CD4-positive, alpha-beta T cell (primary cell): ENCODE measurements around the gene DCDC2C. TPM values are rescaled to one million over a fixed set of nuclear protein-coding genes. Genes with fewer than 3 reads are reported as not detected.

Source experiments
- ATAC-seq: fragments of 200-7000 bp; cut with Tn5 transposase; one replicate; pipeline ENCODE4 v1.10.0; 2022; ENCODE audit warnings: mild to moderate bottlenecking; ENCODE audit not compliant: poor library complexity
- CTCF ChIA-PET: fragments of 350-600 bp; sonication (Branson Sonifier 250); formaldehyde crosslinking; loops from one replicate; lab custom pipeline; 2021; ENCODE audit warnings: antibody characterized with exemption, inconsistent platforms; lab: Charles Lee
- POLR2A ChIA-PET: fragments of 350-600 bp; sonication (Branson Sonifier 250); formaldehyde crosslinking; loops from one replicate; lab custom pipeline; 2021; ENCODE audit warnings: antibody characterized with exemption, inconsistent platforms; lab: Charles Lee
- DNase-seq, 14 experiments: peaks; one replicate each; pipeline ENCODE4 v3.0.0-alpha.2; 2013 to 2020; ENCODE audit warnings: mixed read lengths in 2 of 14
- H3K27ac ChIP-seq, 2 donors: one replicate each; pipeline versions ENCODE4 v1.5.1 to v1.7.0; 2013; ENCODE audit warnings: low read length in 2 of 2, low read depth in 1 of 2, mild to moderate bottlenecking in 1 of 2
- H3K27me3 ChIP-seq, 2 experiments: 1 replicate in 1 of 2; 2 replicates in 1 of 2; pipeline versions ENCODE4 v1.6.1 to v1.7.0; 2013; ENCODE audit warnings: low read length in 2 of 2, control low read depth in 1 of 2, mild to moderate bottlenecking in 1 of 2, moderate library complexity in 1 of 2; ENCODE audit not compliant: insufficient read depth in 2 of 2, control insufficient read depth in 1 of 2
- H3K36me3 ChIP-seq: one replicate; pipeline ENCODE4 v1.6.1; 2013; ENCODE audit warnings: low read length, control low read depth; ENCODE audit not compliant: insufficient read depth
- H3K4me1 ChIP-seq: one replicate; pipeline ENCODE4 v1.6.1; 2013; ENCODE audit warnings: low read length, control low read depth; ENCODE audit not compliant: insufficient read depth
- H3K4me3 ChIP-seq: one replicate; pipeline ENCODE4 v1.5.1; 2013; ENCODE audit warnings: mild to moderate bottlenecking, low read length, moderate library complexity
- H3K9me3 ChIP-seq, 2 experiments: 1 replicate in 1 of 2; 2 replicates in 1 of 2; pipeline versions ENCODE4 v1.6.1 to v1.7.0; 2013; ENCODE audit warnings: low read length in 2 of 2, mild to moderate bottlenecking in 2 of 2, control low read depth in 1 of 2, moderate library complexity in 1 of 2; ENCODE audit not compliant: control insufficient read depth in 1 of 2, insufficient read depth in 1 of 2
- H3K27ac Mint-ChIP-seq: one replicate; pipeline ENCODE4 v1.8.0; 2020; ENCODE audit warnings: mixed read lengths
- H3K27me3 Mint-ChIP-seq: one replicate; pipeline ENCODE4 v1.8.0; 2021; ENCODE audit warnings: mixed read lengths
- H3K36me3 Mint-ChIP-seq: one replicate; pipeline ENCODE4 v1.8.0; 2021; ENCODE audit warnings: low read depth, mixed read lengths
- H3K4me1 Mint-ChIP-seq: one replicate; pipeline ENCODE4 v1.8.0; 2021; ENCODE audit warnings: low read depth, mixed read lengths
- H3K4me3 Mint-ChIP-seq: one replicate; pipeline ENCODE4 v1.8.0; 2020; ENCODE audit warnings: mild to moderate bottlenecking, mixed read lengths
- H3K9me3 Mint-ChIP-seq: one replicate; pipeline ENCODE4 v1.8.0; 2020; ENCODE audit warnings: mixed read lengths
- intact Hi-C, 2 experiments: fragments of 100-400 bp; cut with DNase I in 1 of 2; cut with micrococcal nuclease in 1 of 2; formaldehyde crosslinking; loops; one replicate each; pipeline versions ENCODE4 v1.15.1 to v1.9.0; 2023 to 2025; cut with DNase I, micrococcal nuclease
- total RNA-seq, 174 experiments: library from RNA in 2 of 174; stranded (reverse) in 2 of 174; gene quantifications; one replicate each; pipeline ENCODE4 v1.2.3 and lab custom pipeline; 2021 to 2026
- TF ChIP-seq, protein P1 (sequence below): fragments of 200-600 bp; IDR thresholded peaks from one replicate; pipeline ENCODE4 v1.8.0; 2022; ENCODE audit warnings: antibody characterized with exemption, mild to moderate bottlenecking

Gene DCDC2C
- total RNA-seq, 2 experiments from 2014 or later: not detected

DNA sequence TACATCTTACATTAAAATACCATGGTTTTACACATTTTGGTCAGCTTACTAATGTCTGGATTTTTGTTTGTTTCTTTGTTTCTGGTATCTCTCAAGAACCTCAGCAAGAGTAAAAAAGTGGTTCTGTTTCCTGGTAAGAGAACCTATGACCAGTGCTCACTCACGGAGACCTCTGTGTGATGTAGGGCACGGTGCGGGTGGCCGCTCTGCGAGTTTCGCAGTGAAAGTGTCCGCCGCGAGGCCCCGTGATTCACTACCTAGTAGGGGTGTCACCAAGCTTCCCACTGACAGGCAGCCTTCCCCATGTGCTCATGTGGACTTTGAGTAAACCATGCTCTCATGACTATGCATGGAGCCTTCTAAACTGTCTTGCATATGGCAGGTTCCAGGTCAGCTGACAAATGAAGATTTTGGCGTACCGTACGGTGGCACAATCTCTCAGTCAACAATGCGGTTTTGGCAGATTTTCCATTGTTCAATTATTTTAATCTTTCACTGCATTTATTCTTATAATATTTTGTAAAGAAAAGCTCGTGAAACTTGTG, 137.3 kb downstream of the DCDC2C start:
- no peak overlapping the region for H3K27ac Mint-ChIP-seq
- Histone ChIP-seq H3K9me3 (peaks cover 0 to 17% of the 10 kb centered on the region in 2 experiments), H3K27ac (no peak overlapping the region), H3K4me3 (no peak overlapping the region), H3K36me3 (no peaks in the 10 kb centered on the region), H3K27me3 (no peaks in the 10 kb centered on the region), H3K4me1 (no peaks in the 10 kb centered on the region)
- H3K4me3 Mint-ChIP-seq: no peak overlapping the region
- POLR2A ChIA-PET: no interaction called here
- no peaks in the 10 kb centered on the region for H3K36me3 Mint-ChIP-seq
- H3K9me3 Mint-ChIP-seq: no peaks in the 10 kb centered on the region
- DNase-seq: no peak
- intact Hi-C loops: no loop called here
- TF ChIP-seq, protein P1, sequence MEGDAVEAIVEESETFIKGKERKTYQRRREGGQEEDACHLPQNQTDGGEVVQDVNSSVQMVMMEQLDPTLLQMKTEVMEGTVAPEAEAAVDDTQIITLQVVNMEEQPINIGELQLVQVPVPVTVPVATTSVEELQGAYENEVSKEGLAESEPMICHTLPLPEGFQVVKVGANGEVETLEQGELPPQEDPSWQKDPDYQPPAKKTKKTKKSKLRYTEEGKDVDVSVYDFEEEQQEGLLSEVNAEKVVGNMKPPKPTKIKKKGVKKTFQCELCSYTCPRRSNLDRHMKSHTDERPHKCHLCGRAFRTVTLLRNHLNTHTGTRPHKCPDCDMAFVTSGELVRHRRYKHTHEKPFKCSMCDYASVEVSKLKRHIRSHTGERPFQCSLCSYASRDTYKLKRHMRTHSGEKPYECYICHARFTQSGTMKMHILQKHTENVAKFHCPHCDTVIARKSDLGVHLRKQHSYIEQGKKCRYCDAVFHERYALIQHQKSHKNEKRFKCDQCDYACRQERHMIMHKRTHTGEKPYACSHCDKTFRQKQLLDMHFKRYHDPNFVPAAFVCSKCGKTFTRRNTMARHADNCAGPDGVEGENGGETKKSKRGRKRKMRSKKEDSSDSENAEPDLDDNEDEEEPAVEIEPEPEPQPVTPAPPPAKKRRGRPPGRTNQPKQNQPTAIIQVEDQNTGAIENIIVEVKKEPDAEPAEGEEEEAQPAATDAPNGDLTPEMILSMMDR: no peak
- no peaks in the 10 kb centered on the region for H3K4me1 Mint-ChIP-seq
- ATAC-seq: no peak
- CTCF ChIA-PET: no interaction called here
- H3K27me3 Mint-ChIP-seq: peaks cover 4% of the 10 kb centered on the region

DNA sequence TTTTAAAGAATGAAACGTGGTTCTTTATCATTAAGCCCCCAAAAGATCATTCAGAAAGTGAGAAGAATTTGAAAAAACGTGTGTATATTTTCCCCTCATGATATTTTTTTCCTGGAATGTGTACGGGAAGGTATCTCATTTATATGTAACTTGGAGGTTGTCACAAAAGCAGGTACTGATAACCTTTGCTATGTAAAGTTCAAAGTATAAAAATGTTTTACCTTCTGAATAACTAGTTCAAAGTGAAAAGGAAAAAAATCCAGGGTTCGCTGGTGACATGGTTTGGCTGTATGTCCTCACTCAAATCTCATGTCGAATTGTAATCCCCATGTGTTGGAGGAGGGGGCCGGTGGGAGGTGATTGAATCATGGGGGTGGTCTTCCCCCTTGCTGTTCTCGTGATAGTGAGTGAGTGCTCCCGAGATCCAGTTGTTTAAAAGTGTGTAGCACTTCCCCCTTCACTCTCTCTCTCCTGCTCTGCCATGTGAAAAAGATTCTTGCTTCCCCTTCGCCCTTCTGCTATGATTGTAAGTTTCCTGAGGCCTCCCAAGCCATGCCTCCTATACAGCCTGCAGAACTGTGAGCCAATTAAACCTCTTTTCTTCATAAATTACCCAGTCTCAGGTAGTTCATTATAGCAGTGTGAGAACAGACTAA, 144.2 kb downstream of the DCDC2C start:
- Histone ChIP-seq H3K4me3 (no peak overlapping the region), H3K9me3 (peaks cover 0 to 8% of the 10 kb centered on the region in 2 experiments), H3K4me1 (no peaks in the 10 kb centered on the region), H3K27ac (no peak overlapping the region), H3K36me3 (no peaks in the 10 kb centered on the region), H3K27me3 (peaks cover 0 to 2% of the 10 kb centered on the region in 2 experiments)
- TF ChIP-seq, protein P1: no peak
- Mint-ChIP-seq H3K4me1 (no peaks in the 10 kb centered on the region), H3K27me3 (no peaks in the 10 kb centered on the region), H3K36me3 (no peaks in the 10 kb centered on the region), H3K9me3 (peaks cover 2% of the 10 kb centered on the region), H3K27ac (no peak overlapping the region), H3K4me3 (no peak overlapping the region)
- POLR2A ChIA-PET: no interaction called here
- DNase-seq (no peak), ATAC-seq (no peak)
- CTCF ChIA-PET: no interaction called here
- intact Hi-C loops: no loop called here

DNA sequence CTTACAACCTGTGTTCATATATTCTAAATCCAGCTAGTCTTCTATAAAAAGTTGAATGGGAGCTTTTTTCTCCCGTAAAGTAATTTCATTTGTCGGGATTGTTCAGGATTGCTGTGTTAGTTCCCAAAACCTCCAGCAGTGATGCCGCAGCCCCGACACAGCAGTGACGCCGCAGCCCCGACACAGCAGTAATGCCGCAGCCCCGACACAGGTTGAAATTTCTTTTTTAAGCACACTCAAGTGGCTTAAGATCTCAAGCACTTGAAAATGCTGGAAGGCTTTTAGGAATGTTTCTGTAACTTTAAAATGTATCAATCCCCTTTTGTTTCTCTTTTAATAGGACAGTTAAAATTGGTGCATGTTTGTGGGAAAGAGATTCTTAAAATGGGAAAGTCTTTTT, 145.4 kb downstream of the DCDC2C start:
- POLR2A ChIA-PET: no interaction called here
- intact Hi-C loops: no loop called here
- CTCF ChIA-PET: no interaction called here
- H3K9me3 ChIP-seq: peaks cover 0 to 5% of the 10 kb centered on the region in 2 experiments
- H3K27ac ChIP-seq: no peak overlapping the region
- H3K27ac Mint-ChIP-seq: no peak overlapping the region
- H3K27me3 ChIP-seq: peaks cover 0 to 2% of the 10 kb centered on the region in 2 experiments
- ATAC-seq: no peak
- no peaks in the 10 kb centered on the region for H3K27me3 Mint-ChIP-seq
- H3K36me3 ChIP-seq: no peaks in the 10 kb centered on the region
- H3K36me3 Mint-ChIP-seq: no peaks in the 10 kb centered on the region
- no peak overlapping the region for H3K4me3 Mint-ChIP-seq
- TF ChIP-seq, protein P1: no peak
- H3K4me1 Mint-ChIP-seq: no peaks in the 10 kb centered on the region
- DNase-seq: no peak
- H3K9me3 Mint-ChIP-seq: peaks cover 11% of the 10 kb centered on the region
- no peak overlapping the region for H3K4me3 ChIP-seq
- no peaks in the 10 kb centered on the region for H3K4me1 ChIP-seq
